Rectal smooth muscle tissue (tissue), 1 donor: Measurements from ENCODE around the gene LGI4.

Experiments
- H3K27ac ChIP-seq: one replicate; pipeline ENCODE4 v1.7.0; 2013; ENCODE audit warnings: low read depth, low read length, inconsistent platforms
- H3K27me3 ChIP-seq: one replicate; pipeline ENCODE4 v1.7.0; 2013; ENCODE audit warnings: low read length; ENCODE audit not compliant: control insufficient read depth, insufficient read depth
- H3K36me3 ChIP-seq: one replicate; pipeline ENCODE4 v1.7.0; 2013; ENCODE audit warnings: low read length; ENCODE audit not compliant: control insufficient read depth, insufficient read depth
- H3K4me1 ChIP-seq: one replicate; pipeline ENCODE4 v1.7.0; 2013; ENCODE audit warnings: low read length; ENCODE audit not compliant: control insufficient read depth, insufficient read depth
- H3K4me3 ChIP-seq: one replicate; pipeline ENCODE4 v1.7.0; 2013; ENCODE audit warnings: low read length
- H3K9ac ChIP-seq: one replicate; pipeline ENCODE4 v1.7.0; 2013; ENCODE audit warnings: low read length

The LGI4 gene

GRCh38 chr19:35167251-35168119, 32.6 kb upstream of the LGI4 start:
- Histone ChIP-seq H3K27ac (no peak overlapping the region), H3K9ac (no peak overlapping the region), H3K36me3 (peaks cover 16% of the 10 kb centered on the region), H3K27me3 (no peaks in the 10 kb centered on the region), H3K4me1 (no peaks in the 10 kb centered on the region), H3K4me3 (no peak overlapping the region)

- Histone ChIP-seq H3K27me3 (no peaks in the 10 kb centered on the region), H3K27ac (no peak overlapping the region), H3K4me1 (no peaks in the 10 kb centered on the region), H3K9ac (no peak overlapping the region), H3K36me3 (peaks cover 17% of the 10 kb centered on the region), H3K4me3 (no peak overlapping the region)
Observed at GRCh38 chr19:35166100-35167063, 31.5 kb upstream of the LGI4 start.

GRCh38 chr19:35165200-35166058, 30.6 kb upstream of the LGI4 start:
- H3K4me3 ChIP-seq, result no peak overlapping the region

GRCh38 chr19:35164418-35164817, 29.6 kb upstream of the LGI4 start:
- Histone ChIP-seq H3K4me1 (no peaks in the 10 kb centered on the region), H3K9ac (no peak overlapping the region), H3K27me3 (no peaks in the 10 kb centered on the region), H3K4me3 (no peak overlapping the region), H3K27ac (no peak overlapping the region), H3K36me3 (peaks cover 17% of the 10 kb centered on the region)

More at GRCh38 chr19:35165200-35166058, 30.6 kb upstream of the LGI4 start:
- Histone ChIP-seq H3K27ac (no peak overlapping the region), H3K4me1 (no peaks in the 10 kb centered on the region), H3K9ac (no peak overlapping the region), H3K27me3 (no peaks in the 10 kb centered on the region), H3K36me3 (peaks cover 17% of the 10 kb centered on the region)

GRCh38 chr19:35162471-35163326, 27.8 kb upstream of the LGI4 start:
- no peaks in the 10 kb centered on the region for H3K27me3 ChIP-seq
- H3K9ac ChIP-seq, result no peak overlapping the region
- peaks cover 19% of the 10 kb centered on the region for H3K36me3 ChIP-seq
- H3K4me3 ChIP-seq, result no peak overlapping the region
- H3K4me1 ChIP-seq, result no peaks in the 10 kb centered on the region
- H3K27ac ChIP-seq, result no peak overlapping the region

GRCh38 chr19:35161434-35161743, 26.5 kb upstream of the LGI4 start:
- no peaks in the 10 kb centered on the region for H3K4me1 ChIP-seq
- H3K36me3 ChIP-seq, result peaks cover 19% of the 10 kb centered on the region
- H3K27me3 ChIP-seq, result no peaks in the 10 kb centered on the region
- H3K27ac ChIP-seq, result no peak overlapping the region
- H3K4me3 ChIP-seq, result no peak overlapping the region
- no peak overlapping the region for H3K9ac ChIP-seq

GRCh38 chr19:35160629-35161433, 26.0 kb upstream of the LGI4 start:
- Histone ChIP-seq H3K27ac (no peak overlapping the region), H3K36me3 (peaks cover 15% of the 10 kb centered on the region), H3K27me3 (no peaks in the 10 kb centered on the region), H3K4me1 (no peaks in the 10 kb centered on the region), H3K9ac (no peak overlapping the region), H3K4me3 (no peak overlapping the region)

- no peak overlapping the region for H3K9ac ChIP-seq
- no peak overlapping the region for H3K4me3 ChIP-seq
- no peaks in the 10 kb centered on the region for H3K4me1 ChIP-seq
- H3K27ac ChIP-seq, result no peak overlapping the region
- peaks cover 6% of the 10 kb centered on the region for H3K27me3 ChIP-seq
- H3K36me3 ChIP-seq, result peaks cover 14% of the 10 kb centered on the region
Observed at GRCh38 chr19:35159606-35160005, 24.7 kb upstream of the LGI4 start.

- Histone ChIP-seq H3K27me3 (peaks cover 12% of the 10 kb centered on the region), H3K9ac (no peak overlapping the region), H3K4me3 (no peak overlapping the region), H3K4me1 (no peaks in the 10 kb centered on the region), H3K27ac (no peak overlapping the region), H3K36me3 (peaks cover 2% of the 10 kb centered on the region)
Observed at GRCh38 chr19:35157431-35157830, 22.6 kb upstream of the LGI4 start.

- Histone ChIP-seq H3K4me3 (no peak overlapping the region), H3K4me1 (no peaks in the 10 kb centered on the region), H3K36me3 (peaks cover 2% of the 10 kb centered on the region), H3K27ac (no peak overlapping the region), H3K9ac (no peak overlapping the region), H3K27me3 (peaks cover 12% of the 10 kb centered on the region)
Observed at GRCh38 chr19:35156673-35157014, 21.8 kb upstream of the LGI4 start.
